ENCODE data around the gene FREY1.
A peak's percentile ranks its signal among the peaks of the same experiment; 100 is the strongest.
"Not testable (repeated sequence)": the region's sequence is repeated elsewhere in the genome, so short reads cannot be mapped to it uniquely, and the experiment has no call there.

The FREY1 gene

DNA sequence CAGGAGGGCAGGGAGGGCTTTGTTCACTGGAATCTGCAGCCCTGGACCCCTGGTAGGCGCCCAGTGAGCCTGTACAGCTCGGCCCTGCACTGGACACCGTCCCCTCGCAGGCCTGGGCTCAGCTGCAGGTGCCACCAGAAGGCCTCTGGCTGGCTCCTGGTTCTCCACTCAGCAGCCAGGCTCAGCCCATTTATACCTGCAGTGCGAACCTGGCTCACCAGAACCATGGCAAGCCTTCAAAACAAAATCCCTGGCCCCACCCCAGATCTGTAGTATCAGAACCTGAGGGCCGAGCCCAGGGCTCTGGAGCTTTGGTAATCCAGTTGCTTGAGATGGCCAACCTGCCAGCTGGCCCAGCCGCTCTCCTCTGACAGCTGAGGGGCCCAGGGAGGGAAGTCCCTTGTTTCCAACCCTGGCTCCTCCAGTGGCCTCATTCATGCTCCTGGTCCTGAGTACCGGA, 870 bp upstream of the FREY1 start:
- Histone ChIP-seq H3K27ac (ENCODE audit: low read length) (no peak overlapping the region), H3K9ac (ENCODE audit: low read depth, low read length) (no peak overlapping the region), H3K4me1 (ENCODE audit: insufficient read depth, low read length) (no peaks in the 10 kb centered on the region), H3K36me3 (ENCODE audit: insufficient read depth, low read depth, low read length) (peaks cover 23% of the 10 kb centered on the region), H3K9me3 (ENCODE audit: insufficient read depth, low read depth, low read length) (no peaks in the 10 kb centered on the region), H3K27me3 (ENCODE audit: insufficient read depth, low read length) (no peaks in the 10 kb centered on the region), H3K4me3 (ENCODE audit: low read length) (no peak overlapping the region)

DNA sequence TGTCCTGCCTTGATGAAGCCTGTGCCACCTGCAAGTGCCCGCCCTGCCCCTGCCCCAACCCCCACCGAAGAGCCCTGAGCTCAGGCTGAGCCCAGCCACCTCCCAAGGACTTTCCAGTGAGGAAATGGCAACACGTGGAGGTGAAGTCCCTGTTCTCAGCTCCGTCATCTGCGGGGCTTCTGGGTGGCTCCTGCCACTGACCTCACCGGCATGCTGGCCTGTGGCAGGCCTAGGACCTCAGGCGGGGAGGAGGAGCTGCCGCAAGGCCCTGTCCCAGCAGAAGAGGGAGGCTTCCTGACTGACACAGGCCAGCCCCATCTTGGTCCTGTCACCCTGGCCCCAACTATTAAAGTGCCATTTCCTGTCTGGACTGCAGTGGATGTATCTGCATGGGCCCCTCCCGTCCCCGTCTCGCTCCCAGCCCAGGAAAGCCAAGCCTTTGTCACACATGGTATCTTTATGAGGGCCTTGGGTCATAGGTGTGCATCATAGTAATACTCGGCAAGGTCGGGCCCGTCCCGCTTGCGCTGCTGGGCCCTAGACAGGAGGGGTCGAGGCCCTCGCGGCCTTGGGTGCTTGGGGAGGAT, 882 bp downstream of the FREY1 start:
- no peaks in the 10 kb centered on the region for H3K4me1 ChIP-seq (ENCODE audit: insufficient read depth, low read length)
- no peak overlapping the region for H3K9ac ChIP-seq (ENCODE audit: low read depth, low read length)
- H3K36me3 ChIP-seq (ENCODE audit: insufficient read depth, low read depth, low read length): peaks cover 20% of the 10 kb centered on the region
- no peaks in the 10 kb centered on the region for H3K9me3 ChIP-seq (ENCODE audit: insufficient read depth, low read depth, low read length)
- peaks cover 2% of the 10 kb centered on the region; the same call in 1 of the 2 replicates for H3K27me3 ChIP-seq (ENCODE audit: insufficient read depth, low read length)
- H3K4me3 ChIP-seq (ENCODE audit: low read length): no peak overlapping the region
- no peak overlapping the region for H3K27ac ChIP-seq (ENCODE audit: low read length)

DNA sequence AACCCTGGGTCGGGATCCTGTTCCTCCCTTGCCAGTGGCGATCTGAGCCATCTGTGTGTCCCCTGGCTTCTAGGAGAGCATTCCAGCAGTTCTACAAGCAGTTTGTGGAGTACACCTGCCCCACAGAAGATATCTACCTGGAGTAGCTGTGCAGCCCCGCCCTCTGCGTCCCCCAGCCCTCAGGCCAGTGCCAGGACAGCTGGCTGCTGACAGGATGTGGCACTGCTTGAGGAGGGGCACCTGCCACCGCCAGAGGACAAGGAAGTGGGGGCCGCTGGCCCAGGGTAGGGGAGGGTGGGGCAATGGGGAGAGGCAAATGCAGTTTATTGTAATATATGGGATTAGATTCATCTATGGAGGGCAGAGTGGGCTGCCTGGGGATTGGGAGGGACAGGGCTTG, 1.5 kb downstream of the FREY1 start:
- not testable (repeated sequence) for H3K27ac ChIP-seq (ENCODE audit: low read length); H3K4me1 ChIP-seq (ENCODE audit: insufficient read depth, low read length); H3K27me3 ChIP-seq (ENCODE audit: insufficient read depth, low read length); H3K4me3 ChIP-seq (ENCODE audit: low read length); H3K9ac ChIP-seq (ENCODE audit: low read depth, low read length); H3K9me3 ChIP-seq (ENCODE audit: insufficient read depth, low read depth, low read length)
- H3K36me3 ChIP-seq (ENCODE audit: insufficient read depth, low read depth, low read length): peaks cover 18% of the 10 kb centered on the region

DNA sequence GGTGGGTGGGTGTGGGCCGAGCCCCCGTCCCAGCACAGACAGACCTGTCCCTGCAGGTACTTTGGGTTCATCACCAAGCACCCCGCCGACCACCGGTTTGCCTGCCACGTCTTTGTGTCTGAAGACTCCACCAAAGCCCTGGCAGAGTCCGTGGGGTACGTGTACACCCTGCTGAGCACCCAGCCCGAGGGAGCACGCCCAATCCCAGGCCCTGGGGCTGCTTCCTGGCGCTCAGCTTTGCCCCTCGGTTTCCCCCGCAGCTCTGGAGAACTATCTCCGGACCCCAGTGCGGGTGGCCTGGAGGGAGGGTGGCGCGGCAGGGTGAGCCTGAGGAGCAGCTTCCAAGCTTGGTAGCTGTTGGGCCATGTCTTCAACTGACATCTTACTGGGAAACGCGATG, 2.0 kb downstream of the FREY1 start:
- no peaks in the 10 kb centered on the region for H3K9me3 ChIP-seq (ENCODE audit: insufficient read depth, low read depth, low read length)

DNA sequence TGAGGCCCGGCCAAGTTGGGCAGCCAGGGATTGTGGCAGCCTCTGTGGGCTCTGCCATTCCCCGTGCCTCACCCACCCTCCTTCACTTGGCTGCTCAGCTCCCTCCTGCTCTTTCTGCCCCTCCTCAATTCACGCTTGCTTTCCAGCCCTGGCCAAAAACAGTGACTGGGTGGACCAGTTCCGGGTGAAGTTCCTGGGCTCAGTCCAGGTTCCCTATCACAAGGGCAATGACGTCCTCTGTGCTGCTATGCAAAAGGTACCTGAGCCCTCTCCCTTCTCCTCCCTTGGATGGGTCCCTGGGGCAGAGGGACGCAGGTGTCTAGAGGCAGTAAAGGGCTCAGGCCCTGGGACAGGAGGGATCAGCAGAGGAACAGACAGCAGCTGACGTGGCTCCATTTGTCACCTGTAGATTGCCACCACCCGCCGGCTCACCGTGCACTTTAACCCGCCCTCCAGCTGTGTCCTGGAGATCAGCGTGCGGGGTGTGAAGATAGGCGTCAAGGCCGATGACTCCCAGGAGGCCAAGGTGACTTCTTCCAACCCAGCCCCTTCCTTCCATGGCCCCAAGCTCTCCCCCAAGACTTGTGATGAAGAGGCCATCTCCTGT, 2.7 kb downstream of the FREY1 start:
- Histone ChIP-seq H3K27ac (ENCODE audit: low read length) (no peak overlapping the region), H3K4me1 (ENCODE audit: insufficient read depth, low read length) (no peaks in the 10 kb centered on the region; the same call in 1 of the 2 replicates), H3K4me3 (ENCODE audit: low read length) (no peak overlapping the region), H3K27me3 (ENCODE audit: insufficient read depth, low read length) (peaks cover 10% of the 10 kb centered on the region), H3K9ac (ENCODE audit: low read depth, low read length) (no peak overlapping the region), H3K36me3 (ENCODE audit: insufficient read depth, low read depth, low read length) (peaks cover 13% of the 10 kb centered on the region), H3K9me3 (ENCODE audit: insufficient read depth, low read depth, low read length) (no peaks in the 10 kb centered on the region)

More for the DNA sequence above, 2.0 kb downstream of the FREY1 start:
- H3K4me1 ChIP-seq (ENCODE audit: insufficient read depth, low read length): no peaks in the 10 kb centered on the region; the same call in 1 of the 2 replicates
- H3K36me3 ChIP-seq (ENCODE audit: insufficient read depth, low read depth, low read length): peaks cover 13% of the 10 kb centered on the region
- H3K4me3 ChIP-seq (ENCODE audit: low read length): no peak overlapping the region
- H3K27me3 ChIP-seq (ENCODE audit: insufficient read depth, low read length): peaks cover 10% of the 10 kb centered on the region
- H3K27ac ChIP-seq (ENCODE audit: low read length): no peak overlapping the region
- no peak overlapping the region for H3K9ac ChIP-seq (ENCODE audit: low read depth, low read length)

DNA sequence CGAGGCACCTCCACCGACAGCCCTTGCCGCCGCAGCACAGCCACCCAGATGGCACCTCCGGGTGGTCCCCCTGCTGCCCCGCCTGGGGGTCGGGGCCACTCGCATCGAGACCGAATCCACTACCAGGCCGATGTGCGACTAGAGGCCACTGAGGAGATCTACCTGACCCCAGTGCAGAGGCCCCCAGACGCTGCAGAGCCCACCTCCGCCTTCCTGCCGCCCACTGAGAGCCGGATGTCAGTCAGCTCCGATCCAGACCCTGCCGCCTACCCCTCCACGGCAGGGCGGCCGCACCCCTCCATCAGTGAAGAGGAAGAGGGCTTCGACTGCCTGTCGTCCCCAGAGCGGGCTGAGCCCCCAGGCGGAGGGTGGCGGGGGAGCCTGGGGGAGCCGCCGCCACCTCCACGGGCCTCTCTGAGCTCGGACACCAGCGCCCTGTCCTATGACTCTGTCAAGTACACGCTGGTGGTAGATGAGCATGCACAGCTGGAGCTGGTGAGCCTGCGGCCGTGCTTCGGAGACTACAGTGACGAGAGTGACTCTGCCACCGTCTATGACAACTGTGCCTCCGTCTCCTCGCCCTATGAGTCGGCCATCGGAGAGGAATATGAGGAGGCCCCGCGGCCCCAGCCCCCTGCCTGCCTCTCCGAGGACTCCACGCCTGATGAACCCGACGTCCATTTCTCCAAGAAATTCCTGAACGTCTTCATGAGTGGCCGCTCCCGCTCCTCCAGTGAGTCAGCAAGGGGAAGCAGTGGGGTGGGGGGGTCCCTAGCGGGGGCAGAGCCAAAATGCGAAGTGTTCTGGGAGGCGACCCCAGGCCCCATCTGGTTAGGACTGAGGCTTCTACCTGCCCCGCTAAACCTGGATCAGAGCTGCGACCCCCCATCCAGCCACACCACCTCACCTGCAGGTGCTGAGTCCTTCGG, 4.4 kb downstream of the FREY1 start:
- no peak overlapping the region for H3K4me3 ChIP-seq (ENCODE audit: low read length)
- H3K9ac ChIP-seq (ENCODE audit: low read depth, low read length): no peak overlapping the region
- peaks cover 10% of the 10 kb centered on the region for H3K27me3 ChIP-seq (ENCODE audit: insufficient read depth, low read length)
- no peaks in the 10 kb centered on the region for H3K9me3 ChIP-seq (ENCODE audit: insufficient read depth, low read depth, low read length)
- H3K27ac ChIP-seq (ENCODE audit: low read length): no peak overlapping the region
- peaks cover 13% of the 10 kb centered on the region for H3K36me3 ChIP-seq (ENCODE audit: insufficient read depth, low read depth, low read length)
- H3K4me1 ChIP-seq (ENCODE audit: insufficient read depth, low read length): peaks cover 2% of the 10 kb centered on the region; the same call in 1 of the 2 replicates

DNA sequence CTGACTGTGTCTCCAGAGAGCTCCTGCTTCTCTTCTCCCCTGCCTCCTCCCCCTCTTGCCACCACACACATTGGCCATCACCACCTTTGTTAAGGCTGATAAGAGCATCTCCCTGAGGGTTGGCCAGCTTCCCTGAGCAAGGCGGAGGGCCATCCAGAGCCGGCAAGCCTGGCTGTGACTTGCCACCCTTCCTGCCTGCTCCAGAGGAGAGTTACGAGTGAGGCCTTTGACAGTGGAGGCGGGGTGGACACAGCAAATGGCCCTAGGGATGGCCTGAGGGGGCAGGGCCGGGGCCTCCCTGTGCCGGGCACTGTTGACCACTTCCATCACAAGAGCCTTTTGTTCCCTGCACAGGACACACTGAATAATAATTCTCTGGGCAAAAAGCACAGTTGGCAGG, 5.4 kb downstream of the FREY1 start:
- peaks cover 2% of the 10 kb centered on the region; the same call in 1 of the 2 replicates for H3K4me1 ChIP-seq (ENCODE audit: insufficient read depth, low read length)
- H3K27ac ChIP-seq (ENCODE audit: low read length): no peak overlapping the region
- H3K4me3 ChIP-seq (ENCODE audit: low read length): no peak overlapping the region
- peaks cover 10% of the 10 kb centered on the region for H3K27me3 ChIP-seq (ENCODE audit: insufficient read depth, low read length)
- H3K9me3 ChIP-seq (ENCODE audit: insufficient read depth, low read depth, low read length): no peaks in the 10 kb centered on the region
- no peak overlapping the region for H3K9ac ChIP-seq (ENCODE audit: low read depth, low read length)
- H3K36me3 ChIP-seq (ENCODE audit: insufficient read depth, low read depth, low read length): peaks cover 13% of the 10 kb centered on the region

DNA sequence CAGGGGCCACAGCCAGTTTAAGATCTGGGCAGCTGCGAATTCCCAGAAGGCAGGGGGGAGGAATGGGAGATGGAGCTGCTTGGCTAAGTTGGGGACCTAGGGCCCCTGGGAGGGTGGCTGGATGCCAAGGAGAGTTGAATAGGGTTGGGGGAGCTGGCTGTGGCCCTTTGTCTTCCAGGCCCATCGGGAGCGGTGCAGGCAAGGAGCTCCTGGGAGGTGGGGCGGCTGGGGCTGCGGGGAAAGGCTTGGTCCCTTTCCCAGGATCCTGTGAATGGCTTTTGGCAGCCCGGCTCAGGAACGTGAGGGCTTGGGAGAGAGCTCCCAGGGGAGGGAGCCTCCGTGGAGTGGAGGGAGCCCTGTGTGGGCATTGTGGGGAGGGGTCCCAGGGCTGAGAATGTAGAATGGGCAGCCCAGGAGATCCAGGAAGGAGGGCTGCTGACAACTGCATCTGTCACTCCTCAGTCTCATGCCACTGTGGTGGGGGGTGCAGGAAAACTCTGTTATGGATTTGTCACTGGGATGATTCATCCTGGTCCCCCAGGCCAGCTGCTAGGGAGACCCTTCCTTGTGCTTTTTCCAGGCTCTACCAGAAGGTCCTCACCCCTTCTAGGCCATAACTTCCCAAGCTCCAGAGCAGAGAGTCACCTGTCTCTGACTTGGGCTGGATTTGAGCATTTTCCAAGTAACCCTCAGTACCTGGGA, 6.0 kb downstream of the FREY1 start:
- Histone ChIP-seq H3K4me3 (ENCODE audit: low read length) (peak overlapping the region; percentile 73), H3K9ac (ENCODE audit: low read depth, low read length) (peak overlapping the region; percentile 61; the same call in 1 of the 2 replicates), H3K27ac (ENCODE audit: low read length) (no peak overlapping the region), H3K36me3 (ENCODE audit: insufficient read depth, low read depth, low read length) (peaks cover 13% of the 10 kb centered on the region), H3K27me3 (ENCODE audit: insufficient read depth, low read length) (peaks cover 10% of the 10 kb centered on the region), H3K4me1 (ENCODE audit: insufficient read depth, low read length) (peaks cover 5% of the 10 kb centered on the region; the same call in 1 of the 2 replicates), H3K9me3 (ENCODE audit: insufficient read depth, low read depth, low read length) (no peaks in the 10 kb centered on the region)

DNA sequence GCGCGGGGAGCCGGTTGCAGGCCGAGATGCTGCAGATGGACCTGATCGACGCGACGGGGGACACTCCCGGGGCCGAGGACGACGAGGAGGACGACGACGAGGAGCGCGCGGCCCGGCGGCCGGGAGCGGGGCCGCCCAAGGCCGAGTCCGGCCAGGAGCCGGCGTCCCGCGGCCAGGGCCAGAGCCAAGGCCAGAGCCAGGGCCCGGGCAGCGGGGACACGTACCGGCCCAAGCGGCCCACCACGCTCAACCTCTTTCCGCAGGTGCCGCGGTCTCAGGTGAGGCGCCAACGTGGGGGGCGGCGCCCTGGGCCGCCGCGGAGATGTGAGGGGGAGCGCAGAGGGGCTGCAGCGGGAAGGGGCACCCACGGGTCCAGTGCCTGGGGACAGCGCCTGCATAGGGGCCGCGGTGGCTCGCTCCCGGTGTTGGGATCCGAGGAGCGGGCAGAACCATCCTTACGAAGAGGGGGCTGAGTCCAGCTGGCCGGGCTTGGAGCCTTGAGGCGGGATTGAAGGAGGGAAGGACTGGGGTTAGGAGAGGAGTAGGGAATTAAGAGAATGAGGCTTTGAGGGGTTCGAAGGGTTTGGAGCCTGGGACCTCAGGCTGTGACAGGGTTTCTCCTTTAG, 6.8 kb downstream of the FREY1 start:
- Histone ChIP-seq H3K36me3 (ENCODE audit: insufficient read depth, low read depth, low read length) (peaks cover 13% of the 10 kb centered on the region), H3K27me3 (ENCODE audit: insufficient read depth, low read length) (peaks cover 10% of the 10 kb centered on the region), H3K4me3 (ENCODE audit: low read length) (peak overlapping the region; percentile 73), H3K9ac (ENCODE audit: low read depth, low read length) (peak overlapping the region; percentile 61; the same call in 1 of the 2 replicates)
- not testable (repeated sequence) for H3K9me3 ChIP-seq (ENCODE audit: insufficient read depth, low read depth, low read length); H3K4me1 ChIP-seq (ENCODE audit: insufficient read depth, low read length); H3K27ac ChIP-seq (ENCODE audit: low read length)

DNA sequence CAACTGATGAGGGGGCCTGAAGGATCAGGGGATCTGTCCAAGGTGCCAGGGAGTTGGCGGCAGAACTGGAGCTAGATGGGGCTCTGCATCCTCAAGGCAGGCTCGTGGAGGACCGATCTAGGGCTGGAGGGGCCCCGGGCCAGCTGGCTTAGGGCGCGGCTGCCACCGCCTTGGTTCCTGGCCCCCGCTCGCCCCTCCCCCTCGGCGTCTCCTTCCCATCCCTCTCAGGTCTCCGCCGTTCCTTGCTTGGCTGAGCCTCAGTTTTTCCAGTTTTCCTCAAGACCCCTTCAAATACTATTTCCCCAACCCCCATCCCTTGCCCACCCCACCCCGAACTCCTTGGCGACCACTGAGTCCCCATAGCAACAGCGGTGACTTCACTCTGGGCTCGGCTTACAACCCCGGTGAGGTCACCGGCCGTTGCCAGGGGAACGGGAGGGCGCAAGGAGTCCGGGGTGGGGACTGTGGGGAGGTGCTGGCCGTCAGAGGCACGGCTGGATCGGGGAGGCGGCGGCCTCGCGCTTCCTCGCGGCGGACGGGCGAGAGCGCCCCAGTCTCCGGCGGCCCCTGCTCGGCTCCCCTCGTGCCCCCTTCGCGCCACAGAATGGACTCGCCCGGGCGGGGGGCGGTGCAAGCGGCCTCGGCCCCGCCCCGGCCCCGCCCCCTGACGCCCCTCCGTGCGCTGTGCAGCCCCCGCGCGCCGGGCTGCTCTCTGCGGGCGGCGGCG, 7.5 kb downstream of the FREY1 start:
- Histone ChIP-seq H3K27me3 (ENCODE audit: insufficient read depth, low read length) (peaks cover 10% of the 10 kb centered on the region), H3K4me3 (ENCODE audit: low read length) (peak overlapping the region; percentile 73; the same call in 1 of the 2 replicates), H3K9ac (ENCODE audit: low read depth, low read length) (peak overlapping the region; percentile 56; the same call in 1 of the 2 replicates), H3K36me3 (ENCODE audit: insufficient read depth, low read depth, low read length) (peaks cover 13% of the 10 kb centered on the region), H3K27ac (ENCODE audit: low read length) (no peak overlapping the region), H3K9me3 (ENCODE audit: insufficient read depth, low read depth, low read length) (no peaks in the 10 kb centered on the region), H3K4me1 (ENCODE audit: insufficient read depth, low read length) (peaks cover 7% of the 10 kb centered on the region; the same call in 1 of the 2 replicates)

Data from iPS-20b (cell line).